ENCODE data around the gene ABL1.

ABL1 gene

GRCh38 chr9:130930804-130931349 lies 95.8 kb downstream of the ABL1 start:
- no peak for DNase-seq (ENCODE audit: low read depth in 2 of 3, low spot score in 2 of 3)

- no peak for DNase-seq (ENCODE audit: low read depth in 2 of 3, low spot score in 2 of 3)
Measured at GRCh38 chr9:130931508-130932254, 96.6 kb downstream of the ABL1 start.

GRCh38 chr9:130932255-130933079 lies 97.4 kb downstream of the ABL1 start:
- no peak for DNase-seq (ENCODE audit: low read depth in 2 of 3, low spot score in 2 of 3)

- no peak for DNase-seq (ENCODE audit: low read depth in 2 of 3, low spot score in 2 of 3)
Measured at GRCh38 chr9:130933114-130934046, 98.3 kb downstream of the ABL1 start.

- DNase-seq (ENCODE audit: low read depth in 2 of 3, low spot score in 2 of 3) = no peak
Measured at GRCh38 chr9:130934246-130934645, 99.2 kb downstream of the ABL1 start.

- no peak for DNase-seq (ENCODE audit: low read depth in 2 of 3, low spot score in 2 of 3)
Measured at GRCh38 chr9:130934702-130935647, 99.9 kb downstream of the ABL1 start.

- DNase-seq (ENCODE audit: low read depth in 2 of 3, low spot score in 2 of 3) = no peak
Measured at GRCh38 chr9:130935648-130936271, 100.7 kb downstream of the ABL1 start.

- no peak for DNase-seq (ENCODE audit: low read depth in 2 of 3, low spot score in 2 of 3)
Measured at GRCh38 chr9:130936285-130937117, 101.4 kb downstream of the ABL1 start.

Data from activated CD8-positive, alpha-beta memory T cell treated with anti-CD3 and anti-CD28 coated beads for 48 hours (primary cell).